Endothelial cell (in vitro differentiated cells): ENCODE data around the gene ADGRB2. TPM values are rescaled to one million over a fixed set of nuclear protein-coding genes. Genes with fewer than 3 reads are reported as not detected.

ENCODE experiments used
- DNase-seq: peaks from one replicate; pipeline ENCODE4 v3.0.0; 2021; ENCODE audit warnings: low spot score
- H3K27ac Mint-ChIP-seq: one replicate; pipeline ENCODE4 v1.8.0; 2021; ENCODE audit warnings: mixed read lengths, inconsistent platforms; ENCODE audit not compliant: unreplicated experiment
- H3K27me3 Mint-ChIP-seq: one replicate; pipeline ENCODE4 v1.8.0; 2021; ENCODE audit warnings: mild to moderate bottlenecking, moderate library complexity, mixed read lengths, inconsistent platforms; ENCODE audit not compliant: unreplicated experiment
- H3K36me3 Mint-ChIP-seq: one replicate; pipeline ENCODE4 v1.8.0; 2021; ENCODE audit warnings: mild to moderate bottlenecking, low read depth, mixed read lengths, inconsistent platforms; ENCODE audit not compliant: unreplicated experiment
- H3K4me1 Mint-ChIP-seq: one replicate; pipeline ENCODE4 v1.8.0; 2021; ENCODE audit warnings: mild to moderate bottlenecking, mixed read lengths, inconsistent platforms; ENCODE audit not compliant: unreplicated experiment
- H3K4me3 Mint-ChIP-seq: one replicate; pipeline ENCODE4 v1.8.0; 2021; ENCODE audit warnings: mild to moderate bottlenecking, mixed read lengths, inconsistent platforms; ENCODE audit not compliant: unreplicated experiment
- H3K9me3 Mint-ChIP-seq: one replicate; pipeline ENCODE4 v1.8.0; 2021; ENCODE audit warnings: mixed read lengths, inconsistent platforms; ENCODE audit not compliant: unreplicated experiment
- CTCF ChIP-seq: fragments of 200-600 bp; sonication (generic); IDR thresholded peaks from one replicate; pipeline ENCODE4 v1.5.0; 2021; ENCODE audit warnings: antibody characterized with exemption; ENCODE audit not compliant: unreplicated experiment
- total RNA-seq: library from RNA; stranded (reverse); fragmentation: NEBNext Ultra II Directional; extraction: Animal tissue kit (Norgen Biotek cat#: 25700); gene quantifications from one replicate; pipeline ENCODE4 v1.2.1, GENCODE V29; 2021; ENCODE audit not compliant: unreplicated experiment

ADGRB2 gene
- total RNA-seq, 1 donor from 2014 or later = 0.44 TPM

GRCh38 chr1:31700468-31701090, 63.6 kb downstream of the ADGRB2 start:
- TF ChIP-seq CTCF = no peak

DNA sequence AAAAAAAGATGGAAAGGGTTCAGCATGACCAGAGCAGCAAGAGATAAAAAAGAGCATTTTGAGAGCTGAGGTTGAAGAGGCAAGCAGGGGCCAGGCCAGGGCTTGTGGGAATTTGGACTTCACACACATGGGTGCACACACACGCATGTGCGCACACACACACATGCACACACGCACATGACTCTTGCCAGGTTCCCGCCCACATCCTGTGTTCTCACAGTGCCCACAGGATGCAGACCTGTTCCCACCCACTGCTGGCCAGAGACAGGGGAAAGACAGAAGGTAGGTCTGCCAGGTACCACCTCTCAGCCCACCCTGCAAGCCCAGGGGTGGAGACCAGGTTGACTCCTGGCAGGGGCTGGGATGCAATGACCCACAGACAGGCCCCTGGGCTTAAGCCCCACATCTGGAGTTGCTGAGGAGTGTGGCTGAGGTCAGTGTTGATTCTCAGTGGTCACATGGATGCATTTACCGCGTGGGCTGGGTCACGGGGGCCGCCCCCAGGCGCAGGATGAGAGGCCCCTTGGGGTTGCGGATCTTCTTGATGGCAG, 64.7 kb downstream of the ADGRB2 start:
- Mint-ChIP-seq H3K27me3 (peaks cover 12% of the 10 kb centered on the region), H3K4me1 (peaks cover 4% of the 10 kb centered on the region), H3K36me3 (peaks cover 5% of the 10 kb centered on the region), H3K4me3 (no peak overlapping the region), H3K9me3 (no peaks in the 10 kb centered on the region), H3K27ac (no peak overlapping the region)
- TF ChIP-seq CTCF = no peak
- DNase-seq = no peak

More at GRCh38 chr1:31700468-31701090, 63.6 kb downstream of the ADGRB2 start:
- DNase-seq = no peak
- Mint-ChIP-seq H3K4me3 (no peak overlapping the region), H3K27ac (no peak overlapping the region), H3K27me3 (peaks cover 12% of the 10 kb centered on the region), H3K36me3 (peaks cover 5% of the 10 kb centered on the region), H3K9me3 (no peaks in the 10 kb centered on the region), H3K4me1 (peaks cover 10% of the 10 kb centered on the region)

DNA sequence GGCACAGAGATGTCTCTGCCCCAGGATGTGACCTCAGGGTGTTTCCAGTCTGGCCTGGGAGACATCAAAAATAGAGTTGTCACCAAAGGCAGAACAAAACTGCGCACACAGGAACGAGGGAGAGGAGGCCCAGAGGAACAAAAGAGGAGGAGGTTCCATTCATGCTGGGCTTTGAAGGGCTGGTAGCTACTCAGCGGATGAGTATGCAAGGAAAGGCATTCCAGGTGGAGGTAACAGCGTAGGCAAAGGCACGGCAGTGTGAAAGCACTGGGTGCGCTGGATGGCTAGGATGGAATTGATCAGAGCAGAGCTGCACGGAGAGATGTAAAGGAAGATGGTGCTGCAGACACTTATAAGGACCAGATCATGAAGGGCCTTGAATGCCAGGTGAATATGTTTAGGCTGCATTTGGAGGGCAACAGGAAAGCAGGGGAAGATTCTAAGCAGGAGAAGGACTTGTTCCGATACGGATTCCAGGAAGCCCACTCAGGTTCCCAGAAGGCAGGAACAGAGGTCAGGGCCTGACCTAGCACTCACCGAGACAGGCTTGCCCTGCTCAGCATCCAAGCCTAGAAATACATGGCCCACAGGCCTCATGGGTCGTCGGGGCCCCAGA, 66.7 kb downstream of the ADGRB2 start:
- Mint-ChIP-seq H3K9me3 (no peaks in the 10 kb centered on the region), H3K4me3 (no peak overlapping the region), H3K27ac (no peak overlapping the region), H3K36me3 (peaks cover 5% of the 10 kb centered on the region), H3K4me1 (peaks cover 3% of the 10 kb centered on the region), H3K27me3 (peaks cover 18% of the 10 kb centered on the region)
- DNase-seq = no peak
- no peak for TF ChIP-seq CTCF

GRCh38 chr1:31696242-31696641, 67.9 kb downstream of the ADGRB2 start:
- no peak for TF ChIP-seq CTCF

GRCh38 chr1:31695327-31695726, 68.8 kb downstream of the ADGRB2 start:
- no peaks in the 10 kb centered on the region for H3K9me3 Mint-ChIP-seq
- peaks cover 3% of the 10 kb centered on the region for H3K4me1 Mint-ChIP-seq
- H3K4me3 Mint-ChIP-seq = no peak overlapping the region
- no peak for TF ChIP-seq CTCF
- no peak for DNase-seq
- H3K36me3 Mint-ChIP-seq = peaks cover under 1% of the 10 kb centered on the region
- H3K27me3 Mint-ChIP-seq = peaks cover 15% of the 10 kb centered on the region
- no peak overlapping the region for H3K27ac Mint-ChIP-seq

More at GRCh38 chr1:31696242-31696641, 67.9 kb downstream of the ADGRB2 start:
- H3K9me3 Mint-ChIP-seq = no peaks in the 10 kb centered on the region
- no peak for DNase-seq
- H3K36me3 Mint-ChIP-seq = peaks cover 5% of the 10 kb centered on the region
- H3K27ac Mint-ChIP-seq = no peak overlapping the region
- H3K4me3 Mint-ChIP-seq = no peak overlapping the region
- H3K4me1 Mint-ChIP-seq = peaks cover 3% of the 10 kb centered on the region
- peaks cover 15% of the 10 kb centered on the region for H3K27me3 Mint-ChIP-seq
